Mesodermal cell (in vitro differentiated cells): ENCODE data around the gene MPV17L2.

Experiments used
- H3K27ac ChIP-seq: 2 replicates; pipeline ENCODE4 v1.7.0; 2013; ENCODE audit warnings: mild to moderate bottlenecking, low read depth, low read length, moderate library complexity; ENCODE audit not compliant: severe bottlenecking
- H3K36me3 ChIP-seq: 2 replicates; pipeline ENCODE4 v1.7.1; 2013; ENCODE audit warnings: mild to moderate bottlenecking, low read length, moderate library complexity; ENCODE audit not compliant: control insufficient read depth, insufficient read depth
- H3K4me1 ChIP-seq: one replicate; pipeline ENCODE4 v1.7.1; 2013; ENCODE audit warnings: mild to moderate bottlenecking, low read length; ENCODE audit not compliant: insufficient read depth, control insufficient read depth, poor library complexity, severe bottlenecking
- H3K4me3 ChIP-seq: 2 replicates; pipeline ENCODE4 v1.7.0; 2013; ENCODE audit warnings: low read length, control low read depth, mild to moderate bottlenecking; ENCODE audit not compliant: insufficient read depth, poor library complexity, severe bottlenecking; ENCODE audit errors: extremely low read depth
- H3K9me3 ChIP-seq: 2 replicates; pipeline ENCODE4 v1.7.1; 2013; ENCODE audit warnings: mild to moderate bottlenecking, low read length, moderate library complexity; ENCODE audit not compliant: control insufficient read depth
- WGBS, 2 experiments: methylation state at CpG; one replicate each; pipeline ENCODE4 v1.1.5; 2013; ENCODE audit warnings: missing lambda C conversion rate in 2 of 2; ENCODE audit not compliant: insufficient coverage in 2 of 2; 5-methylcytosine and 5-hydroxymethylcytosine counted together

MPV17L2 gene

DNA sequence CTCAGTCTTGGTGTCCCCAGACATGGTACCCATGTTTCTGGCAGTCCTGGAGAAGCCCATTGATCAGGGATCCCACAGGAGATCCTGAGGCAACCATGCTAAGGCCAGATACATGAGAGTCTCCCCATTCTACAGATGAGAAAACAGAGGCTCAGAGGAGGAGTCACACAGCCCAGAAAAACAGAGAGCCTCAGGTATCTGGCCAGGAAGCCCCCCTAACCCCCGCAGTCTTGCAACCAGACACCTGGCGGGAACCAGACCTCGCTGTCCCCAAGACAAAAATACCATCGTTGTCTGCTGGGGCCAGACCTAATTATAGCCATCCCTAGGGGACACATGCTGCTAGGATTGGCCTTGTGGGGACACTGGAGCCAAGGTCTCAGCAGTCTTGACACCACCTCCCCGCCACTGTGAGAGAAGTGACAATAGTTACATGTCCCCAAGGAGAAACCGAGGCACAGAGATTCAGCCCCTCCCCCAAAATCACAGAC is 34.8 kb downstream of the MPV17L2 start:
- Histone ChIP-seq H3K36me3 (no peaks in the 10 kb centered on the region), H3K27ac (no peak overlapping the region), H3K4me3 (no peak overlapping the region), H3K4me1 (peaks cover 15% of the 10 kb centered on the region), H3K9me3 (no peaks in the 10 kb centered on the region)
- WGBS, 2 experiments, result 85 to 89% methylated on average over 4 to 5 of the region's 6 CpGs

DNA sequence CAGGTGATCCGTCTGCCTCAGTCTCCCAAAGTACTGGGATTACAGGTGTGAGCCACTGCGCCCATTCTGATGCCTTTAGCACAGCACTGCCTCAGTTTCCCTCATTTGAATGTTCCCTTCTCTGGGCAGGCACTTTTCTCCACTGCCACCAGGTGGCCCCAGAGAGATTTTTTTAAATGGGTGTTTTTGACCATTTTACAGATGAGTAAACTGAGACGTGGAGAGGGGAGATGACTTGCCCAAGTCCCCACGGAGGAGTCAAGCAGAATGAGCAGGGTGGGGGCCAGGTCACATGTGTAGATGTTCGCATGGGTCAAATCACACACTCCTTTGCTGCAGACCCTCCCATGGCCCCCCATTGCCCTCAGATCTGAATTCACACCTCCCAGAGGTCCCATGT is 36.5 kb downstream of the MPV17L2 start:
- H3K9me3 ChIP-seq, result no peaks in the 10 kb centered on the region
- H3K27ac ChIP-seq, result no peak overlapping the region
- H3K4me3 ChIP-seq, result no peak overlapping the region
- no peaks in the 10 kb centered on the region for H3K36me3 ChIP-seq
- WGBS, 2 experiments, result 78 to 100% methylated on average over 2 to 4 of the region's 5 CpGs
- H3K4me1 ChIP-seq, result peaks cover 15% of the 10 kb centered on the region

DNA sequence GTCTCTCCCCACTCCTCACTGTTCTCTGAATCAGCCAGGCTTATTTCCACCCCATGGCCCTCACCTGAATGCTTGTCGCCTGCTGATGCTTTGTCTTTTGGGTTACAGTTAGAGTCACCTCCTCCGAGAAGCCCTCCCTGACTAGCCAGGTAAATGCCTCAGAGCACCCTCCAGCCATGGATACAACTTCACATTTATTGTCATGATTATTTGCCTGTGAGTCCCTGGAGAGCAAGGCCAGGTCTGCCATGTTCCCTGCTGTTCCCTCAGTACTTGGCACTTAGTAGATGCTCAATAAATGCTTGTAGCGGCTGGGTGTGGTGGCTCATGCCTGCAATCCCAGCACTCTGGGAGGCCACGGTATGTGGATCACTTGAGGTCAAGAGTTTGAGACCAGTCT is 36.9 kb downstream of the MPV17L2 start:
- Histone ChIP-seq H3K4me1 (peaks cover 15% of the 10 kb centered on the region), H3K27ac (no peak overlapping the region), H3K9me3 (no peaks in the 10 kb centered on the region), H3K4me3 (no peak overlapping the region), H3K36me3 (no peaks in the 10 kb centered on the region)
- WGBS, 2 experiments, result 84% methylated on average over 3 of the region's 4 CpGs

DNA sequence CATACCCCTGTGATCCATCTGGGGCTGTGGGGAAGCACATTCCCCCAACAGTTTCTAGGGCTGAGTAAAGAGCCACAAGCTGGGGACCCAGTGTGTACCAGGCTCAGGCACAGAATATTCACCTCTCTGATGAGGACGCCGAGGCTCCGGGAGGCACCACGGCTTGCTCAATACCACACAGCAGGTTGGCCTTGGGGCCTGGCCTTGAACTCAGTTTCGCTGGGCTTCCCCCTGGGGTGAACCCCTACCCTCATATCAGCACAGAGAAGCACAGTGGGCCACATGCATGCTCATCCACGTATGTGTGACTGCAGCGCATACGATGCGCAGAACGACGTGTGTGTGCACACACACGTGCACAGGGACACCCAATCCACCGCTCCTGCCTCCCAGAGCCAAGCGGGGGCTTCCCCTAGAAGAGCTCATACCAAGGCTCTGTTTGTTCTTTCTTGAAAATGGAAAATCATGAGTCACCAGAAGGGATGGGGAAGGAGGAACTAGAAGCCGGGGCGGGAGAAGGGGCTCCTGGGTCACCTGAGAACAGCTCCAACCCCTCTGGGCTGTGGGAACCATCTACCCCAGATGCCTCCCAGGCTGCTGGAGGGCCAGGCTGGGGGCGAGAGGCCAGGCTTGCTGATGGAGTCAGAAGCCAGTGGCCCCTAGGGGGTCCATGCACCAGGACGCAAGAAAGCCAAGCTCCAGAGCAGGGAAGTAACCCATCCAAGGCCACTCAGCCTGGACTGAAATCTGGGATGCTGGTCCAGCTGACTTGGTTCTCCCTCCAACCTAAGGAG is 38.1 kb downstream of the MPV17L2 start:
- Histone ChIP-seq H3K4me1 (peaks cover 11% of the 10 kb centered on the region), H3K9me3 (no peaks in the 10 kb centered on the region), H3K36me3 (no peaks in the 10 kb centered on the region), H3K27ac (no peak overlapping the region), H3K4me3 (no peak overlapping the region)
- WGBS, 2 experiments, result 71 to 76% methylated on average over 14 to 18 of the region's 18 CpGs

DNA sequence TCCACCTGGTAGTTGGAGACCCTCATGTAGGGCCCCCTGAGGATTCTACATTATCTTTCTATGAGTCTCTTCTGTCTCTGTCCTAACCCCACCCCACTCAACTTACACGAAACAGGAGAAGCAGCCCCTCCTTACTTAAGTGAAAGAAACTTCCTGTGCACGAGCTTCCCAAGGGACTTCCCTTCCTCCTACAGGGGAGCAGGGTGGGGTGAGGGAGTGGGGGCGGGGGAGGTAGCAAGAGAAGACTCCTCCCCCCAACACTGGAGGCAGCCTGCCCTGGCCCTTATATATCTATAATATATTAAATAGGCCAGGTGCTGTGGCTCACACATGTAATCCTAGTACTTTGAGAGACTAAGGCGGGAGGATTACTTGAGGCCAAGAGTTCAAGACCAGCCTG is 38.8 kb downstream of the MPV17L2 start:
- Histone ChIP-seq H3K27ac (no peak overlapping the region), H3K4me3 (no peak overlapping the region), H3K9me3 (no peaks in the 10 kb centered on the region), H3K36me3 (no peaks in the 10 kb centered on the region), H3K4me1 (peaks cover 8% of the 10 kb centered on the region)
- WGBS, 2 experiments, result 43 to 86% methylated on average over 1 of the region's 4 CpGs

DNA sequence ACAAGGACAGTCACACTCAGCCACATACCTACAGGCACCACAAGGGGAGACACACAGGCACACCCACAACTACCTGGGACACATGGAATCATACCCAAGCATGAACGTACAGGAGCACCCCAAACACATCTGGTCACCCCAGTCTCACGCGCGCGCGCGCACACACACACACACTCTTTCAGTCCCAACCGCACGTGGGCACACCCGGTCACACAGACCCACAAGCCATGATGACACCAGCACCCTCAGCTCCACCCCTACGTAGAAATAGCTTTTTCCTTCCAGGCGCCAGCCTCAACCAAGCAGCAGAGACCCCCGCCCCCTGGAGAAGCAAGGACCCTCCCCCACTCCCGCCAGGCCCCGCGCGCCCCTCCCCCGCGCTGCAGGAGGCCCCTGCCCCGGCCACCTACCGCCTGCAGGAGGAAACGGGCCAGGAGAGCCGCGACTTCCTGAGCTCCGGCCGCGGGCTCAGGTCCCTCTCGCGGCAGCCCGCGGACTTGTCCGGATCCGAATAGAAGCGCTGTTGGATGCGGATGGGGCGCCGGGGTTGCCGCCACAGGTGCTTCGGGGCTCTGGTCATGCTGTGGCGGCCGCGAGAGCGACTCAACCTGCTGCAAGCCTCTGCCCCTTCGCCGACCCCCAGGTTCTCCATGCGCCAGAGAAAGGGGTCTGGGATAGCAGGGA is 39.7 kb downstream of the MPV17L2 start:
- H3K36me3 ChIP-seq, result no peaks in the 10 kb centered on the region
- H3K4me1 ChIP-seq, result peaks cover 8% of the 10 kb centered on the region
- peak overlapping the region; percentile 29 for H3K27ac ChIP-seq
- H3K4me3 ChIP-seq, result peak overlapping the region; percentile 23
- 3 to 4% methylated on average over 32 to 36 of the region's 46 CpGs for WGBS, 2 experiments
- H3K9me3 ChIP-seq, result no peaks in the 10 kb centered on the region

DNA sequence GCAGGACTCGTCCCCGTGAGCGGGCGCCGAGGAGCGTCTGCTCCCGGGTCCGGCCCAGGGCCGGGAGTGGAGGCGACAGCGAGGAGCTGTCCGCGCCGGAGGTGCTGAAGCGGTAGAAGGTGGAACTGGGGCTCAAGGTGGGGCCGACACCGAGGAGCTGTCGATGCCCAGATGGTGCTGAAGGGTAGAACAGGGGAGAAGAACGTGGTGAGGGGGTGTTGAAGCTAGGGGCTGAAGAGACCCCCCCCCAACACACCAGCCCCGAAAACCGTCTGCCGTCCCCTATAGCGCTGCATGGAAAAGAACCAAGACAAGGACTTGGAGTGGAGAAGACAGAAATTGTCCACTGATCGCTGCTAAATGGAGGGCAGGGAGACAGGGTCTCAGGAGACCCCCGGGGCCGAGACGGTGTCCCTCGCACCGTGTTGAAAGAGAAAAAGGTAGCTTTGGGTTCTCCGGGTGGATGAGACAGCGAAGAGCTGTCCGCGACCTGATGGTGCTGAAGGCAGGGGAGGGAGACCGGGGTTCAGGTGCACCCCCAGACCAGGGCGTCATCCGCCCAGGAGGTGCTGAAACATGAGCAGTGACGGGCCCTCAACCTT is 40.3 kb downstream of the MPV17L2 start:
- peaks cover 8% of the 10 kb centered on the region for H3K4me1 ChIP-seq
- no peaks in the 10 kb centered on the region for H3K9me3 ChIP-seq
- WGBS, 2 experiments, result 15 to 18% methylated on average over 25 to 27 of the region's 37 CpGs
- H3K4me3 ChIP-seq, result peak overlapping the region; percentile 23
- peak overlapping the region; percentile 29 for H3K27ac ChIP-seq
- H3K36me3 ChIP-seq, result no peaks in the 10 kb centered on the region

DNA sequence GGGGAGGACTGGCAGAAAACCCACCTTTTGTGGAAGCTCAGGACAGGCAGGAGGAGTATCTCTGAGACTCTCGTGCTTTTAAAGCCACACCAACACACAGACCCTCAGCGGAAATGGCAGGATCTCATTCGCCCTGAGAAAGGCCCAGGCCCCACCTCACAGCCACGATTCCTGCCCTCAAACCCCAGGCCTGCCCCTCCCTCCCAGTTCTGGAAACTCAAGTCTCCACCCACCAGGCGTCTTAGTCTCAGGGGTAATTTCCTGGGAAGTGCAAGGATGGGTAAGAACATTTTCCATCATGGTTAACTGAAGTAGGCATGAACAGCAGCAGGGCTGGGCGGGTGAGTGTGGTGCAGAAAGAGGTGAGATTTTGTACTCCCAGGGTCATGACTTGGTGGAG is 41.2 kb downstream of the MPV17L2 start:
- no peak overlapping the region for H3K4me3 ChIP-seq
- H3K4me1 ChIP-seq, result peaks cover 8% of the 10 kb centered on the region
- no peak overlapping the region for H3K27ac ChIP-seq
- no peaks in the 10 kb centered on the region for H3K9me3 ChIP-seq
- WGBS, 2 experiments, result 27 to 49% methylated on average over 3 of the region's 6 CpGs
- H3K36me3 ChIP-seq, result no peaks in the 10 kb centered on the region

DNA sequence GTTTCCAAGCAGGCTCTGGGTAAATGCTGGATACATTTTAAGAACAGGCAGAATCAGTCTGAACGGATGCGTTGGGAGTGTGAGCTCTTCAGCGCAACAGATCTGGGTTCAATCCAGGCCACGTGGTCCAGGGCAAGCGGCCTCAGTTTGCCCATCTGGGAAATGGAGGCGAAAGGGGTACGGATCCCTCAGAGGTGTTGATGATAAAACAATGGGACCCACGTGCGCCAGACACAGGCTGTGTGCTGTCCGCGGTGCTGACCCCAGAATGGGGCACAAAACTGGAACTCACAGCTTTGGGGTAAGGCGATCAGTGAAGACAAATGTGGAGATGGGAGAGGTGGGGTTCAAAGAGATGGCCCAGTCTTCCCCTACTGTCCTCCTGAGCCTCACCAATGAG is 46.3 kb downstream of the MPV17L2 start:
- H3K4me3 ChIP-seq, result no peak overlapping the region
- no peaks in the 10 kb centered on the region for H3K9me3 ChIP-seq
- no peaks in the 10 kb centered on the region for H3K36me3 ChIP-seq
- H3K27ac ChIP-seq, result no peak overlapping the region
- no peaks in the 10 kb centered on the region for H3K4me1 ChIP-seq
- WGBS, 2 experiments, result 39 to 40% methylated on average over 11 to 12 of the region's 12 CpGs

DNA sequence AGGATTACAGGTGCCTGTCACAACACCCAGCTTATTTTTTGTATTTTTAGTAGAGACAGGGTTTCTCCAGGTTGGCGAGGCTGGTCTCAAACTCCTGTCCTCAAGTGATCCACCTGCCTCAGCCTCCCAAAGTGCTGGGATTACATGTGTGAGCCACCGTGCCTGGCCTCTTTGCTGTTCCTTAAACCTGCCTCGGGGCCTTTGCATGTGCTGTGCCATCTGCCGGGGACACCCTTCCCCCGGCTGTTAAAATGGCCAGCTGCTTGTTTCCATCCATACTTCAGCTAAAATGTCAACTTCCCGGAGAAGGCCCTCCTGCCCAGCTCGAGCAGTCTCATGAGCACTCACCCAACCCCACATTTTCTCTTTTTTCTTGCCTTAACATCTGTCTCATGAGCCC is 52.3 kb downstream of the MPV17L2 start:
- 62 to 70% methylated on average over 6 to 7 of the region's 7 CpGs for WGBS, 2 experiments
- no peaks in the 10 kb centered on the region for H3K36me3 ChIP-seq
- no peaks in the 10 kb centered on the region for H3K4me1 ChIP-seq

More for the DNA sequence above, 52.3 kb downstream of the MPV17L2 start:
- Histone ChIP-seq H3K27ac (no peak overlapping the region), H3K4me3 (no peak overlapping the region), H3K9me3 (no peaks in the 10 kb centered on the region)
